IMR-90 (cell line): ENCODE results near the gene FTO. TPM values are rescaled to one million over a fixed set of nuclear protein-coding genes. Genes with fewer than 3 reads are reported as not detected.

Experiments
- ATAC-seq: fragments of 200-7000 bp; cut with Tn5 transposase; 2 replicates; pipeline ENCODE4 v1.9.1; 2020; ENCODE audit warnings: low read depth, mild to moderate bottlenecking, moderate library complexity
- BruUV-seq: library from RNA; stranded (reverse); fragments of 400-500 nt; replicated peaks from 2 replicates; lab custom pipeline; 2021; lab: Mats Ljungman, UMichigan
- CTCF ChIA-PET: fragments of 300-600 bp; formaldehyde crosslinking; extraction: SDS; loops from one replicate; lab custom pipeline; 2021; ENCODE audit warnings: antibody characterized with exemption; lab: Yijun Ruan, JAX
- POLR2A ChIA-PET: fragments of 300-600 bp; sonication (Branson Sonifier 250); formaldehyde crosslinking; loops from one replicate; lab custom pipeline; 2022; ENCODE audit warnings: antibody characterized with exemption; ENCODE audit not compliant: unreplicated experiment; lab: Charles Lee
- DNase-seq: peaks from one replicate; pipeline ENCODE4 v3.0.0; 2013
- H2AFZ ChIP-seq: replicated peaks from 2 replicates; pipeline ENCODE3; 2013; ENCODE audit warnings: low read length, mild to moderate bottlenecking; ENCODE audit not compliant: poor library complexity
- H2AK5ac ChIP-seq: 2 replicates; pipeline ENCODE4 v1.6.1; 2013; ENCODE audit warnings: low read depth, low read length, inconsistent platforms
- H2AK9ac ChIP-seq: replicated peaks from 2 replicates; pipeline ENCODE3; 2013; ENCODE audit warnings: mild to moderate bottlenecking, low read depth, low read length, moderate library complexity; ENCODE audit not compliant: poor library complexity
- H2BK120ac ChIP-seq: 2 replicates; pipeline ENCODE4 v1.6.1; 2013; ENCODE audit warnings: low read depth, low read length, inconsistent platforms
- H2BK15ac ChIP-seq: 3 replicates; pipeline ENCODE4 v1.6.1; 2013; ENCODE audit warnings: low read depth, low read length, inconsistent platforms
- H2BK20ac ChIP-seq: 2 replicates; pipeline ENCODE4 v1.6.1; 2013; ENCODE audit warnings: low read depth, mild to moderate bottlenecking, inconsistent platforms, low read length, moderate library complexity
- H2BK5ac ChIP-seq: 2 replicates; pipeline ENCODE4 v1.6.1; 2013; ENCODE audit warnings: mild to moderate bottlenecking, low read depth, low read length, inconsistent platforms; ENCODE audit not compliant: poor library complexity, severe bottlenecking
- H3K14ac ChIP-seq: replicated peaks from 2 replicates; pipeline ENCODE4 v1.6.1; 2013; ENCODE audit warnings: low read depth, low read length, inconsistent platforms
- H3K18ac ChIP-seq: 2 replicates; pipeline ENCODE4 v1.6.1; 2013; ENCODE audit warnings: low read depth, low read length, control low read depth
- H3K23ac ChIP-seq: 2 replicates; pipeline ENCODE4 v1.6.1; 2013; ENCODE audit warnings: low read depth, low read length, inconsistent platforms
- H3K27ac ChIP-seq: 2 replicates; pipeline ENCODE4 v1.5.1; 2013; ENCODE audit warnings: mild to moderate bottlenecking, control low read depth, low read length; ENCODE audit not compliant: insufficient read depth
- H3K27me3 ChIP-seq: 2 replicates; pipeline ENCODE4 v1.6.1; 2013; ENCODE audit warnings: low read length; ENCODE audit not compliant: control insufficient read depth, insufficient read depth
- H3K36me3 ChIP-seq: 2 replicates; pipeline ENCODE4 v1.6.1; 2013; ENCODE audit warnings: low read length, mixed read lengths; ENCODE audit not compliant: control insufficient read depth, insufficient read depth
- H3K4ac ChIP-seq: 2 replicates; pipeline ENCODE4 v1.6.1; 2013; ENCODE audit warnings: low read depth, low read length, inconsistent platforms
- H3K4me1 ChIP-seq: 2 replicates; pipeline ENCODE4 v1.6.1; 2013; ENCODE audit warnings: low read length, mixed read lengths; ENCODE audit not compliant: control insufficient read depth, insufficient read depth
- H3K4me2 ChIP-seq: 2 replicates; pipeline ENCODE4 v1.6.1; 2013; ENCODE audit warnings: low read depth, mild to moderate bottlenecking, control low read depth, low read length, moderate library complexity
- H3K4me3 ChIP-seq: 2 replicates; pipeline ENCODE4 v1.5.1; 2013; ENCODE audit warnings: low read depth, mild to moderate bottlenecking, control low read depth, low read length, moderate library complexity; ENCODE audit not compliant: insufficient read depth
- H3K56ac ChIP-seq: 2 replicates; pipeline ENCODE4 v1.6.1; 2013; ENCODE audit warnings: low read length, inconsistent platforms; ENCODE audit not compliant: insufficient read depth; ENCODE audit errors: extremely low read depth
- H3K79me1 ChIP-seq, 2 experiments: 2 replicates each; pipeline ENCODE4 v1.6.1; 2013; ENCODE audit warnings: low read length in 2 of 2, inconsistent platforms in 1 of 2, low read depth in 1 of 2
- H3K9ac ChIP-seq: 2 replicates; pipeline ENCODE4 v1.6.1; 2013; ENCODE audit warnings: low read depth, low read length, control low read depth
- H3K9me1 ChIP-seq: 2 replicates; pipeline ENCODE4 v1.6.1; 2013; ENCODE audit warnings: low read length, inconsistent platforms; ENCODE audit not compliant: insufficient read depth
- H3K9me3 ChIP-seq: 2 replicates; pipeline ENCODE4 v1.6.1; 2013; ENCODE audit warnings: low read length; ENCODE audit not compliant: control insufficient read depth, insufficient read depth
- H4K20me1 ChIP-seq: 2 replicates; pipeline ENCODE4 v1.6.1; 2013; ENCODE audit warnings: low read length, inconsistent platforms; ENCODE audit not compliant: insufficient read depth
- H4K5ac ChIP-seq: 2 replicates; pipeline ENCODE4 v1.6.1; 2013; ENCODE audit warnings: mild to moderate bottlenecking, low read depth, low read length, control low read depth
- H4K8ac ChIP-seq, 2 experiments: 2 replicates each; pipeline ENCODE4 v1.6.1; 2013; ENCODE audit warnings: low read depth in 2 of 2, low read length in 2 of 2, control low read depth in 1 of 2, inconsistent platforms in 1 of 2
- H4K91ac ChIP-seq: 2 replicates; pipeline ENCODE4 v1.6.1; 2013; ENCODE audit warnings: low read depth, low read length, inconsistent platforms; ENCODE audit not compliant: insufficient read depth
- BHLHE40 ChIP-seq: fragments of 150-350 bp; IDR thresholded peaks from 2 replicates; pipeline ENCODE4 v1.6.1; 2016; ENCODE audit warnings: mild to moderate bottlenecking, low read depth, low read length
- CEBPB ChIP-seq: IDR thresholded peaks from 2 replicates; pipeline ENCODE4 v1.6.1; 2012; ENCODE audit warnings: low read depth, low read length, improper control_type of control experiment
- CHD1 ChIP-seq: IDR thresholded peaks from 2 replicates; pipeline ENCODE4 v1.6.1; 2012; ENCODE audit warnings: low read depth, low read length, improper control_type of control experiment
- FOS ChIP-seq: fragments of 150-350 bp; IDR thresholded peaks from 2 replicates; pipeline ENCODE4 v1.6.1; 2016; ENCODE audit warnings: low read depth, low read length
- MAFK ChIP-seq: IDR thresholded peaks from 2 replicates; pipeline ENCODE4 v1.6.1; 2012; ENCODE audit warnings: low read depth, low read length, improper control_type of control experiment
- MAZ ChIP-seq: IDR thresholded peaks from 2 replicates; pipeline ENCODE4 v1.6.1; 2012; ENCODE audit warnings: low read depth, mild to moderate bottlenecking, low read length, improper control_type of control experiment, moderate library complexity, borderline replicate concordance
- MXI1 ChIP-seq: IDR thresholded peaks from 2 replicates; pipeline ENCODE4 v1.6.1; 2012; ENCODE audit warnings: low read depth, mild to moderate bottlenecking, low read length, moderate library complexity, borderline replicate concordance
- NFE2L2 ChIP-seq: fragments of 150-350 bp; IDR thresholded peaks from 2 replicates; pipeline ENCODE4 v1.6.1; 2016; ENCODE audit warnings: low read depth, mild to moderate bottlenecking, low read length
- POLR2A ChIP-seq: IDR thresholded peaks from 2 replicates; pipeline ENCODE4 v1.6.1; 2012; ENCODE audit warnings: mild to moderate bottlenecking, low read depth, low read length
- RAD21 ChIP-seq: IDR thresholded peaks from 2 replicates; pipeline ENCODE4 v1.6.1; 2012; ENCODE audit warnings: low read length, improper control_type of control experiment
- RCOR1 ChIP-seq: IDR thresholded peaks from 2 replicates; pipeline ENCODE4 v1.6.1; 2012; ENCODE audit warnings: mild to moderate bottlenecking, low read length, improper control_type of control experiment; ENCODE audit not compliant: insufficient replicate concordance
- RFX5 ChIP-seq: IDR thresholded peaks from 2 replicates; pipeline ENCODE4 v1.8.0; 2012; ENCODE audit warnings: low read depth, mild to moderate bottlenecking, low read length, moderate library complexity
- SMC3 ChIP-seq: fragments of 150-350 bp; IDR thresholded peaks from 2 replicates; pipeline ENCODE4 v1.6.1; 2016; ENCODE audit warnings: low read depth, mild to moderate bottlenecking, antibody characterized with exemption, low read length, moderate library complexity
- WGBS, 2 experiments: methylation state at CpG; one replicate each; pipeline versions ENCODE4 v1.1.5 to v1.1.7; 2013; ENCODE audit warnings: missing lambda C conversion rate in 2 of 2; ENCODE audit not compliant: insufficient read length in 1 of 2; ENCODE audit errors: extremely low coverage in 2 of 2; 5-methylcytosine and 5-hydroxymethylcytosine counted together
- dilution Hi-C: fragments of 300-500 bp; cut with HindIII; formaldehyde crosslinking; loops from one replicate; pipeline ENCODE4 v1.14.3; 2018; ENCODE audit warnings: low sequenced_read_pairs; ENCODE audit not compliant: unreplicated experiment
- in situ Hi-C: fragments of 300-500 bp; cut with MboI; formaldehyde crosslinking; loops from 3 replicates; pipeline ENCODE4 v1.14.3; 2019; ENCODE audit warnings: low sequenced_read_pairs, inconsistent platforms, mixed read lengths
- intact Hi-C: fragments of 100-400 bp; cut with micrococcal nuclease; formaldehyde crosslinking; loops from 2 replicates; pipeline ENCODE4 v1.10.0; 2022
- polyA plus RNA-seq, 3 experiments: library from polyadenylated mRNA; depleted of rRNA; stranded (reverse); fragments of >200 nt; gene quantifications; 2 replicates each; pipeline ENCODE4 v1.2.3, GENCODE V29; 2012; ENCODE audit warnings: low replicate concordance in 1 of 3
- total RNA-seq: library from RNA; depleted of rRNA; stranded (reverse); fragments of >200 nt; gene quantifications from 2 replicates; pipeline ENCODE4 v1.2.3, GENCODE V29; 2012
- TF ChIP-seq, protein P1 (sequence below): fragments of 150-350 bp; IDR thresholded peaks from 2 replicates; pipeline ENCODE4 v1.6.1; 2017; ENCODE audit warnings: mild to moderate bottlenecking, antibody characterized with exemption, low read length, low read depth
- TF ChIP-seq, protein P2 (sequence below): conservative IDR thresholded peaks from 2 replicates; pipeline ENCODE4 v1.5.1; 2012; ENCODE audit warnings: mild to moderate bottlenecking, low read depth, low read length, improper control_type of control experiment
- TF ChIP-seq, protein P3 (sequence below): fragments of 150-350 bp; IDR thresholded peaks from 2 replicates; pipeline ENCODE4 v1.6.1; 2016; ENCODE audit warnings: low read depth, mild to moderate bottlenecking, low read length, moderate library complexity, borderline replicate concordance

FTO gene
- total and polyA plus RNA-seq, 2 of the 4 experiments (the other 2 are of a cell fraction): 70.3 to 132 TPM

DNA sequence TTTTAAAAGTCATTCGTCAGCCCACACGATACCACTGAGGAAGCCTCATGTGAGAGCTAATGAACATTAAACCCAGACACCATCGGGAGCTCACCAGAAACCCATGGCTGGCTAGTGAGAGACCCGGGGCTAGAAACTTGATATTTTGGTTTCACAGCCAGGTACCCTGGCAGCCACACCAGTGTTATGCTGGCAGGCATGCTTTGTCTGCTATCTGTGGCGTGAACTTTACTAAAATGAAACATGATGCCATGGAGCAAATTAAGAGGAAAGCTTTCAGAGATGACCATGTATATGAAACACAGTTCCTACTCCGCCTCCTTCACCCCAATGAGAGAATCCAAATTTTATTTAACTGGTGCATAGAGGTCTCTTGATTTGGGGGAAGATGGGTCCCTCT is 291.4 kb downstream of the FTO start:
- Histone ChIP-seq H2BK15ac (no peak overlapping the region), H2BK120ac (no peak overlapping the region), H3K4me1 (peaks cover 12% of the 10 kb centered on the region), H3K27me3 (no peaks in the 10 kb centered on the region), H4K20me1 (no peaks in the 10 kb centered on the region), H3K4me2 (no peak overlapping the region), H3K4me3 (no peak overlapping the region), H4K91ac (no peak overlapping the region), H2AK5ac (no peak overlapping the region), H3K14ac (no peak overlapping the region), H3K9ac (no peak overlapping the region), H3K18ac (no peak overlapping the region), H3K9me3 (no peaks in the 10 kb centered on the region), H2AFZ (no peak overlapping the region), H4K5ac (no peak overlapping the region), H3K36me3 (no peaks in the 10 kb centered on the region), H2BK20ac (no peak overlapping the region), H3K4ac (no peak overlapping the region), H2BK5ac (no peak overlapping the region), H3K23ac (no peak overlapping the region), H3K56ac (no peak overlapping the region), H4K8ac (no peak overlapping the region), H2AK9ac (no peak overlapping the region), H3K79me1 (peaks cover 5 to 7% of the 10 kb centered on the region in 2 experiments), H3K27ac (no peak overlapping the region), H3K9me1 (peaks cover 8% of the 10 kb centered on the region)
- ATAC-seq (no peak), DNase-seq (no peak)
- dilution Hi-C loops (no loop called here), in situ Hi-C loops (no loop called here), intact Hi-C loops (no loop called here)
- 80% methylated on average over 1 of the region's 6 CpGs; no CpG with 5 or more reads in 1 of the 2 experiments for WGBS, 2 experiments
- ChIA-PET CTCF (no interaction called here), POLR2A (no interaction called here)
- TF ChIP-seq NFE2L2: no peak
- no peak for TF ChIP-seq RAD21
- TF ChIP-seq MAZ: no peak
- no peak for TF ChIP-seq RCOR1
- no peak for TF ChIP-seq POLR2A
- TF ChIP-seq, protein P1, sequence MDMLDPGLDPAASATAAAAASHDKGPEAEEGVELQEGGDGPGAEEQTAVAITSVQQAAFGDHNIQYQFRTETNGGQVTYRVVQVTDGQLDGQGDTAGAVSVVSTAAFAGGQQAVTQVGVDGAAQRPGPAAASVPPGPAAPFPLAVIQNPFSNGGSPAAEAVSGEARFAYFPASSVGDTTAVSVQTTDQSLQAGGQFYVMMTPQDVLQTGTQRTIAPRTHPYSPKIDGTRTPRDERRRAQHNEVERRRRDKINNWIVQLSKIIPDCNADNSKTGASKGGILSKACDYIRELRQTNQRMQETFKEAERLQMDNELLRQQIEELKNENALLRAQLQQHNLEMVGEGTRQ: no peak
- TF ChIP-seq CEBPB: no peak
- TF ChIP-seq, protein P2, sequence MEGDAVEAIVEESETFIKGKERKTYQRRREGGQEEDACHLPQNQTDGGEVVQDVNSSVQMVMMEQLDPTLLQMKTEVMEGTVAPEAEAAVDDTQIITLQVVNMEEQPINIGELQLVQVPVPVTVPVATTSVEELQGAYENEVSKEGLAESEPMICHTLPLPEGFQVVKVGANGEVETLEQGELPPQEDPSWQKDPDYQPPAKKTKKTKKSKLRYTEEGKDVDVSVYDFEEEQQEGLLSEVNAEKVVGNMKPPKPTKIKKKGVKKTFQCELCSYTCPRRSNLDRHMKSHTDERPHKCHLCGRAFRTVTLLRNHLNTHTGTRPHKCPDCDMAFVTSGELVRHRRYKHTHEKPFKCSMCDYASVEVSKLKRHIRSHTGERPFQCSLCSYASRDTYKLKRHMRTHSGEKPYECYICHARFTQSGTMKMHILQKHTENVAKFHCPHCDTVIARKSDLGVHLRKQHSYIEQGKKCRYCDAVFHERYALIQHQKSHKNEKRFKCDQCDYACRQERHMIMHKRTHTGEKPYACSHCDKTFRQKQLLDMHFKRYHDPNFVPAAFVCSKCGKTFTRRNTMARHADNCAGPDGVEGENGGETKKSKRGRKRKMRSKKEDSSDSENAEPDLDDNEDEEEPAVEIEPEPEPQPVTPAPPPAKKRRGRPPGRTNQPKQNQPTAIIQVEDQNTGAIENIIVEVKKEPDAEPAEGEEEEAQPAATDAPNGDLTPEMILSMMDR: no peak
- TF ChIP-seq FOS: no peak
- TF ChIP-seq SMC3: no peak
- TF ChIP-seq RFX5: no peak
- no peak for TF ChIP-seq CHD1
- TF ChIP-seq BHLHE40: no peak
- TF ChIP-seq, protein P3, sequence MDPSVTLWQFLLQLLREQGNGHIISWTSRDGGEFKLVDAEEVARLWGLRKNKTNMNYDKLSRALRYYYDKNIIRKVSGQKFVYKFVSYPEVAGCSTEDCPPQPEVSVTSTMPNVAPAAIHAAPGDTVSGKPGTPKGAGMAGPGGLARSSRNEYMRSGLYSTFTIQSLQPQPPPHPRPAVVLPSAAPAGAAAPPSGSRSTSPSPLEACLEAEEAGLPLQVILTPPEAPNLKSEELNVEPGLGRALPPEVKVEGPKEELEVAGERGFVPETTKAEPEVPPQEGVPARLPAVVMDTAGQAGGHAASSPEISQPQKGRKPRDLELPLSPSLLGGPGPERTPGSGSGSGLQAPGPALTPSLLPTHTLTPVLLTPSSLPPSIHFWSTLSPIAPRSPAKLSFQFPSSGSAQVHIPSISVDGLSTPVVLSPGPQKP: no peak
- TF ChIP-seq MXI1: no peak
- no peak for TF ChIP-seq MAFK
- no TSS peak for BruUV-seq
